Hair follicle dermal papilla cell (primary cell): ENCODE data around the gene CNDP2. TPM values are rescaled to one million over a fixed set of nuclear protein-coding genes. Genes with fewer than 3 reads are reported as not detected.

Experiments used
- total RNA-seq: library from RNA; depleted of rRNA; stranded (reverse); fragments of >200 nt; gene quantifications from 2 replicates; pipeline ENCODE4 v1.2.3, GENCODE V29; 2012

CNDP2 gene
- 48.0 and 70.1 TPM in 2 replicates for total RNA-seq

GRCh38 chr18:74495581-74496507, at the start of gene CNDP2:
Gene CNDP2, plus strand, starts transcription at chr18:74496363. Its CDS starts 3,611 bp downstream, at chr18:74499974.

GRCh38 chr18:74457043-74457724, 39.0 kb upstream of the CNDP2 start, which contains the start of gene DIPK1C:
Gene DIPK1C, minus strand, starts transcription at chr18:74457308. Its CDS starts 49 bp downstream, at chr18:74457259.

GRCh38 chr18:74534150-74534969, 38.2 kb downstream of the CNDP2 start, which contains the start of gene CNDP1:
Gene CNDP1, plus strand, starts transcription at chr18:74534500. Its CDS starts 168 bp downstream, at chr18:74534668.

Other genes starting within 250 kb of the CNDP2 start
- gene CYB5A, start 204.4 kb upstream of the CNDP2 start, total RNA-seq, result 51.9 and 53.9 TPM in 2 replicates
- not detected in 2 replicates for gene C18orf63, start 180.5 kb upstream of the CNDP2 start, total RNA-seq
- gene DIPK1C, start 39.1 kb upstream of the CNDP2 start, total RNA-seq, result not detected in 2 replicates
- gene CNDP1, start 38.1 kb downstream of the CNDP2 start, total RNA-seq, result not detected in 2 replicates
- gene ZNF407, start 101.5 kb downstream of the CNDP2 start, total RNA-seq, result 17.2 and 24.2 TPM in 2 replicates